ENCODE results near the gene FYTTD1. TPM values are rescaled to one million over a fixed set of nuclear protein-coding genes. Genes with fewer than 3 reads are reported as not detected.

Gene FYTTD1
- total and polyA plus RNA-seq, 2 donors (not counting 1 experiment from before 2014, with no cell fraction given): 44.3 to 63.4 TPM

DNA sequence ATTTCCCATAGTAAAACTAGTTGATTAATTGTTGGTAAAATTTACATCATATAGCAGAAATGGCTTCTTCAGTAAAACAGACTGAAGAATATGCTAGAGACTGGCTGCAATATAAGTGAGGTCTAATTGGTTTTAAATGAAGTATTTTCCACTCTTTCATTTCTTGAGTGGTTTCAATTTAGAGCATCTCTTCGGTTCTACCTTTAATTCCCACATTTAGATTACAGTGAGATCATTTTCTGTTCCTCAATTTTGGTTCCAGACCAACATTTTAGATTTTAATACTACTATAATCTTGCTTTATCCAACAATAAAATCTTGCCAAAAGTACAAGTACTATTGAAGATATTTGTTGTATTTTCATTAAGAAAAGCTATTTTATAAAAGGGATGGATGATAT, 40.4 kb downstream of the FYTTD1 start:
- no peaks in the 10 kb centered on the region for H3K36me3 ChIP-seq (ENCODE audit: control insufficient read depth, insufficient read depth, low read length)
- peaks cover 33% of the 10 kb centered on the region for H3K79me2 ChIP-seq (ENCODE audit: control insufficient read depth, insufficient read depth, low read length)
- H3K4me1 ChIP-seq (ENCODE audit: control insufficient read depth, extremely low read depth, insufficient read depth, low read length): no peaks in the 10 kb centered on the region
- peak overlapping the region in 1 of 4 experiments; percentile 80 for H3K4me3 ChIP-seq (replicated peaks in 1 of 4; ENCODE audit: control extremely low read depth in 1 of 4, insufficient read depth in 1 of 4, low read depth in 3 of 4, low read length in 4 of 4)
- no peak overlapping the region for H3K27ac ChIP-seq (ENCODE audit: insufficient read depth, low read length)
- no peaks in the 10 kb centered on the region for H3K9me3 ChIP-seq (ENCODE audit: control insufficient read depth, insufficient read depth, low read depth, low read length)
- no peak for DNase-seq (ENCODE audit: low read depth in 2 of 2)
- H3K27me3 ChIP-seq (ENCODE audit: control insufficient read depth, insufficient read depth, low read length): no peaks in the 10 kb centered on the region
- TF ChIP-seq EZH2 (IDR thresholded peaks at IDR 0.05; ENCODE audit: low read length, missing control alignments): no peak
- no peak for TF ChIP-seq CTCF (conservative IDR thresholded peaks at IDR 0.05 in 1 of 2, IDR thresholded peaks at IDR 0.05 in 1 of 2; ENCODE audit: low read depth in 1 of 2, low read length in 2 of 2)
- H3K9ac ChIP-seq (ENCODE audit: insufficient read depth, low read length): no peak overlapping the region
- H3K4me2 ChIP-seq (ENCODE audit: extremely low read depth, insufficient read depth, low read length): no peak overlapping the region
- H2AFZ ChIP-seq (ENCODE audit: low read length): no peak overlapping the region
- no peaks in the 10 kb centered on the region for H4K20me1 ChIP-seq (ENCODE audit: control insufficient read depth, extremely low read depth, insufficient read depth, low read length)

- Histone ChIP-seq H3K4me3 (replicated peaks in 1 of 4; ENCODE audit: control extremely low read depth in 1 of 4, insufficient read depth in 1 of 4, low read depth in 3 of 4, low read length in 4 of 4) (peak within 1 kb of the TSS; percentile 59 to 89 (median 68)), H3K79me2 (ENCODE audit: control insufficient read depth, insufficient read depth, low read length) (peaks cover 43% of the 10 kb centered on the region), H3K4me2 (ENCODE audit: extremely low read depth, insufficient read depth, low read length) (peak within 1 kb of the TSS; percentile 74), H3K4me1 (ENCODE audit: control insufficient read depth, extremely low read depth, insufficient read depth, low read length) (peaks cover 2% of the 10 kb centered on the region), H4K20me1 (ENCODE audit: control insufficient read depth, extremely low read depth, insufficient read depth, low read length) (no peaks in the 10 kb centered on the region), H3K27me3 (ENCODE audit: control insufficient read depth, insufficient read depth, low read length) (no peaks in the 10 kb centered on the region), H3K9ac (ENCODE audit: insufficient read depth, low read length) (peak within 1 kb of the TSS; percentile 98), H3K9me3 (ENCODE audit: control insufficient read depth, insufficient read depth, low read depth, low read length) (no peaks in the 10 kb centered on the region), H3K27ac (ENCODE audit: insufficient read depth, low read length) (peak within 1 kb of the TSS; percentile 82), H2AFZ (ENCODE audit: low read length) (peak within 1 kb of the TSS; percentile 73), H3K36me3 (ENCODE audit: control insufficient read depth, insufficient read depth, low read length) (no peaks in the 10 kb centered on the region)
- peak; percentile 68 to 73 for DNase-seq (ENCODE audit: low read depth in 2 of 2)
- TF ChIP-seq CTCF (conservative IDR thresholded peaks at IDR 0.05 in 1 of 2, IDR thresholded peaks at IDR 0.05 in 1 of 2; ENCODE audit: low read depth in 1 of 2, low read length in 2 of 2): no peak
- TF ChIP-seq EZH2 (IDR thresholded peaks at IDR 0.05; ENCODE audit: low read length, missing control alignments): no peak
These were observed 41.6 kb downstream of the FYTTD1 start, which contains the start of gene LRCH3 for GRCh38 chr3:197791113-197791891. Gene LRCH3, plus strand, starts transcription at chr3:197791254. Its CDS starts 25 bp downstream, at chr3:197791279.

DNA sequence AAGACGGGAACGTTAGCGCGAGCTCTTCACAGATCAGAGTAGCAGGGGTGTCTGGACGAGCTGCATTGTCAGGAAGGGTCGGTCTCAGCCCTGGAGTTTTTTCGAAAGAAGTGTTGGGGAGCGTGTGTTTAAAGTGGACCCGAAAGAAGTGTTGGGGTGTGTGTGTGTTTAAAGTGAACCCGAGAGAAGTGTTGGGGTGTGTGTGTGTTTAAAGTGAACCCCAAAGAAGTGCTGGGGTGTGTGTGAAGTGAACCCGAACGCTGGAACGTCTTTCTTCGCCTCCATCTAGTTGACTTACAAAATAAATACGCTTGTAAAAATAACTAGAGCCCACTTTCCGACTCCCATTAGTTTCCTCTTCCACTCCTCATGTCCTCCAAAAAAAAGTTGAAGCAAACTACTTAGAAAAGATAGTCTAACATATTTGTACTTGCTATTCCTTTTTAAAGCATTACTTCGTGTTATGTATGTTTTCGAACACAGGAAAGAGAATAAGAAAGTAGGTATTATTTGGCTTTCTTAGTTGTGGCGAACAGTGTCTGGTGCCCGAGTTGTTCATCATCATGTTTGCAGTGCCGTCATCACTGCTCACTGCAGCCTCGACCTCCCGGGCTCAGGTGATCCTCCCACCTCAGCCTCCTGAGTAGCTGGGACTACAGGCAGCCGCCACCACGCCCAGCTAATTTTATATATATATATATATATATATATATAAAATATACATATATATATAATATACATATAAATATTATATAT, 42.4 kb downstream of the FYTTD1 start:
- peaks cover 51% of the 10 kb centered on the region for H3K79me2 ChIP-seq (ENCODE audit: control insufficient read depth, insufficient read depth, low read length)

More for the DNA sequence above, 42.4 kb downstream of the FYTTD1 start:
- no peaks in the 10 kb centered on the region for H3K27me3 ChIP-seq (ENCODE audit: control insufficient read depth, insufficient read depth, low read length)
- no peaks in the 10 kb centered on the region for H3K36me3 ChIP-seq (ENCODE audit: control insufficient read depth, insufficient read depth, low read length)
- no peaks in the 10 kb centered on the region for H3K9me3 ChIP-seq (ENCODE audit: control insufficient read depth, insufficient read depth, low read depth, low read length)
- TF ChIP-seq EZH2 (IDR thresholded peaks at IDR 0.05; ENCODE audit: low read length, missing control alignments): no peak
- TF ChIP-seq CTCF (conservative IDR thresholded peaks at IDR 0.05 in 1 of 2, IDR thresholded peaks at IDR 0.05 in 1 of 2; ENCODE audit: low read depth in 1 of 2, low read length in 2 of 2): no peak
- peak overlapping the region; percentile 59 to 89 (median 68) for H3K4me3 ChIP-seq (replicated peaks in 1 of 4; ENCODE audit: control extremely low read depth in 1 of 4, insufficient read depth in 1 of 4, low read depth in 3 of 4, low read length in 4 of 4)
- peak; percentile 32 to 36 for DNase-seq (ENCODE audit: low read depth in 2 of 2)
- peak overlapping the region; percentile 82 for H3K27ac ChIP-seq (ENCODE audit: insufficient read depth, low read length)
- peak overlapping the region; percentile 98 for H3K9ac ChIP-seq (ENCODE audit: insufficient read depth, low read length)
- H3K4me1 ChIP-seq (ENCODE audit: control insufficient read depth, extremely low read depth, insufficient read depth, low read length): peaks cover 2% of the 10 kb centered on the region
- no peak overlapping the region for H2AFZ ChIP-seq (ENCODE audit: low read length)
- H4K20me1 ChIP-seq (ENCODE audit: control insufficient read depth, extremely low read depth, insufficient read depth, low read length): no peaks in the 10 kb centered on the region
- peak overlapping the region; percentile 74 for H3K4me2 ChIP-seq (ENCODE audit: extremely low read depth, insufficient read depth, low read length)
